Loucy (cell line): ENCODE results near the gene XPO5.

Source experiments
- EZH2phosphoT487 ChIP-seq: fragments of 200-600 bp; IDR thresholded peaks from 2 replicates; pipeline ENCODE4 v1.6.1; 2018; ENCODE audit warnings: antibody characterized with exemption, mild to moderate bottlenecking, moderate library complexity, borderline replicate concordance
- TF ChIP-seq, protein P1 (sequence below): fragments of 200-600 bp; sonication (generic); conservative IDR thresholded peaks from 2 replicates; pipeline ENCODE4 v1.5.1; 2014; ENCODE audit warnings: mild to moderate bottlenecking, antibody characterized with exemption, low read length

DNA sequence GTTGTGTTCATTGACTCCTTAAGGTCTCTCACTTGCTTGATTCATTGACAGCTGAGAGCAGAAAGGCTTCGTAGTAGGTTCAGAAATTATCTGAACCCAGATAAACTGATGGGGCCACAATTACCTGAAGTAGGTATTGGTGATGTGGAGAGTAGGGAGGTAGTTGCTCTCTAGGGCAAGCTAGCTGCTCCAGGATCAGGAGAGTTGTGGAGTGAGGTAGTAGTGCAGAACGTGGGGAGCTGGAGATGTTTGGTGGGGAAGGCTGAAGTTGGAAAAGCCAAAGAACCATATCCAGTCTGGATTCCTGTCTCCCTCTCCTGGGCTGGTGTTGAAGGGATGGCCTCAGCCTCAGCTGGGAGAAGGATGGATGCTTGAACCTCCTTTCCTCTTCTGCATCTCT, 82.6 kb downstream of the XPO5 start:
- TF ChIP-seq, protein P1, sequence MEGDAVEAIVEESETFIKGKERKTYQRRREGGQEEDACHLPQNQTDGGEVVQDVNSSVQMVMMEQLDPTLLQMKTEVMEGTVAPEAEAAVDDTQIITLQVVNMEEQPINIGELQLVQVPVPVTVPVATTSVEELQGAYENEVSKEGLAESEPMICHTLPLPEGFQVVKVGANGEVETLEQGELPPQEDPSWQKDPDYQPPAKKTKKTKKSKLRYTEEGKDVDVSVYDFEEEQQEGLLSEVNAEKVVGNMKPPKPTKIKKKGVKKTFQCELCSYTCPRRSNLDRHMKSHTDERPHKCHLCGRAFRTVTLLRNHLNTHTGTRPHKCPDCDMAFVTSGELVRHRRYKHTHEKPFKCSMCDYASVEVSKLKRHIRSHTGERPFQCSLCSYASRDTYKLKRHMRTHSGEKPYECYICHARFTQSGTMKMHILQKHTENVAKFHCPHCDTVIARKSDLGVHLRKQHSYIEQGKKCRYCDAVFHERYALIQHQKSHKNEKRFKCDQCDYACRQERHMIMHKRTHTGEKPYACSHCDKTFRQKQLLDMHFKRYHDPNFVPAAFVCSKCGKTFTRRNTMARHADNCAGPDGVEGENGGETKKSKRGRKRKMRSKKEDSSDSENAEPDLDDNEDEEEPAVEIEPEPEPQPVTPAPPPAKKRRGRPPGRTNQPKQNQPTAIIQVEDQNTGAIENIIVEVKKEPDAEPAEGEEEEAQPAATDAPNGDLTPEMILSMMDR: no peak
- no peak for TF ChIP-seq EZH2phosphoT487
